HepG2 (cell line): ENCODE results near the gene YIPF4. TPM values are rescaled to one million over a fixed set of nuclear protein-coding genes. Genes with fewer than 3 reads are reported as not detected.

Experiments
- AKAP8 ChIP-seq: sonication (generic); formaldehyde crosslinking; IDR thresholded peaks from 2 replicates; pipeline ENCODE4 v1.5.1; 2020; ENCODE audit warnings: mild to moderate bottlenecking, missing genetic modification reagents
- CEBPB ChIP-seq: IDR thresholded peaks from 2 replicates; pipeline ENCODE4 v1.6.1; 2011; ENCODE audit warnings: low read depth, low read length, improper control_type of control experiment, borderline replicate concordance
- ELF1 ChIP-seq: sonication (generic); formaldehyde crosslinking; IDR thresholded peaks from 2 replicates; pipeline ENCODE4 v1.4.0; 2020; ENCODE audit warnings: missing genetic modification reagents
- ELK4 ChIP-seq: sonication (generic); formaldehyde crosslinking; IDR thresholded peaks from 2 replicates; pipeline ENCODE4 v1.9.0; 2021; ENCODE audit warnings: missing genetic modification reagents, borderline replicate concordance
- HNF1A ChIP-seq, 2 experiments: sonication (generic) in 1 of 2; formaldehyde crosslinking in 1 of 2; IDR thresholded peaks; 2 replicates each; pipeline versions ENCODE4 v1.4.0 to v1.6.1; 2016 to 2020; ENCODE audit warnings: borderline replicate concordance in 1 of 2, low read depth in 1 of 2, mild to moderate bottlenecking in 1 of 2, missing genetic modification reagents in 1 of 2
- SMYD3 ChIP-seq: sonication (generic); formaldehyde crosslinking; IDR thresholded peaks from 2 replicates; pipeline ENCODE4 v1.8.1; 2023; ENCODE audit warnings: mild to moderate bottlenecking, missing genetic modification reagents
- THRA ChIP-seq: sonication (generic); formaldehyde crosslinking; IDR thresholded peaks from 2 replicates; pipeline ENCODE4 v1.4.0; 2020; ENCODE audit warnings: missing genetic modification reagents, borderline replicate concordance
- ZBTB42 ChIP-seq: sonication (generic); formaldehyde crosslinking; IDR thresholded peaks from 2 replicates; pipeline ENCODE4 v1.5.0; 2020; ENCODE audit warnings: mild to moderate bottlenecking, missing genetic modification reagents
- ZC3H4 ChIP-seq: sonication (generic); formaldehyde crosslinking; IDR thresholded peaks from 2 replicates; pipeline ENCODE4 v1.4.0; 2020; ENCODE audit warnings: missing genetic modification reagents, borderline replicate concordance
- ZNF451 ChIP-seq: sonication (generic); formaldehyde crosslinking; IDR thresholded peaks from 2 replicates; pipeline ENCODE4 v1.5.0; 2020; ENCODE audit warnings: mild to moderate bottlenecking, missing genetic modification reagents
- ZNF646 ChIP-seq: sonication (generic); formaldehyde crosslinking; IDR thresholded peaks from 2 replicates; pipeline ENCODE4 v1.9.0; 2021; ENCODE audit warnings: mild to moderate bottlenecking, missing genetic modification reagents
- ZSCAN5A ChIP-seq: sonication (generic); formaldehyde crosslinking; IDR thresholded peaks from 2 replicates; pipeline ENCODE4 v1.8.0; 2022; ENCODE audit warnings: mild to moderate bottlenecking, missing genetic modification reagents, borderline replicate concordance
- polyA plus RNA-seq, 8 experiments: library from polyadenylated mRNA; depleted of rRNA in 3 of 8; stranded (reverse) in 7 of 8; unstranded in 1 of 8; fragments of >200 nt; fragmentation: Illumina TruSeq in 4 of 8; extraction: Trizol in 4 of 8; gene quantifications; 2 replicates each; pipeline versions ENCODE4 v1.2.1 to v1.2.3, GENCODE V29; 2011 to 2016; ENCODE audit warnings: low read depth in 4 of 8, missing spikeins in 1 of 8, mixed read lengths in 1 of 8; ENCODE audit not compliant: insufficient read depth in 1 of 8
- total RNA-seq, 5 experiments: library from RNA; depleted of rRNA; stranded (reverse); fragments of >200 nt; fragmentation: Illumina TruSeq; extraction: Trizol; gene quantifications; 2 replicates each; pipeline ENCODE4 v1.2.3, GENCODE V29; 2016; ENCODE audit warnings: low read depth in 1 of 5

The YIPF4 gene
- total and polyA plus RNA-seq, 2 of the 13 experiments (the other 11 are each of a cell fraction or from before 2014, with no cell fraction given), result 19.0 to 43.9 TPM

- TF ChIP-seq ZNF451 (CRISPR knock-in tag) (no peak), CEBPB (no peak), ZBTB42 (CRISPR knock-in tag) (peak; percentile 94), ELK4 (CRISPR knock-in tag) (0 out of 2 replicates have a peak, but pooled peaks have one; percentile 18), ZNF646 (CRISPR knock-in tag) (no peak), ZC3H4 (no peak), HNF1A (IDR thresholded peaks at IDR 0.05; ENCODE audit: low read depth) (peak; percentile 31; the same call in 1 of the 2 replicates), HNF1A (CRISPR knock-in tag; IDR thresholded peaks at IDR 0.05; ENCODE audit: borderline replicate concordance) (no peak), THRA (peak; percentile 58; the same call in 1 of the 2 replicates), SMYD3 (peak; percentile 87; the same call in 1 of the 2 replicates), AKAP8 (CRISPR knock-in tag) (0 out of 2 replicates have a peak, but pooled peaks have one; percentile 23), ELF1 (CRISPR knock-in tag) (peak; percentile 90), ZSCAN5A (CRISPR knock-in tag) (peak; percentile 41; the same call in 1 of the 2 replicates)
Observed at GRCh38 chr2:32277674-32278477, at the start of gene YIPF4 (continued).
